GM12878 (cell line): ENCODE results near the gene AGT. TPM values are rescaled to one million over a fixed set of nuclear protein-coding genes. Genes with fewer than 3 reads are reported as not detected.

Experiments
- ATAC-seq: fragments of 200-7000 bp; cut with Tn5 transposase; 3 replicates; pipeline ENCODE4 v1.9.1; 2020; ENCODE audit warnings: mild to moderate bottlenecking, moderate library complexity
- BruUV-seq: library from RNA; stranded (reverse); fragments of 400-500 nt; replicated peaks from 2 replicates; lab custom pipeline; 2021; lab: Mats Ljungman, UMichigan
- CTCF ChIA-PET: fragments of 300-600 bp; sonication (Branson Sonifier 250); formaldehyde crosslinking; extraction: SDS; loops from one replicate; lab custom pipeline; 2021; ENCODE audit warnings: inconsistent platforms; lab: Yijun Ruan, JAX
- POLR2A ChIA-PET: fragments of 350-600 bp; formaldehyde crosslinking; extraction: SDS; loops from one replicate; lab custom pipeline; 2021; ENCODE audit warnings: inconsistent platforms; lab: Charles Lee
- RAD21 ChIA-PET: fragments of 300-600 bp; sonication (Branson Sonifier 250); formaldehyde crosslinking; loops from one replicate; lab custom pipeline; 2023; ENCODE audit warnings: antibody characterized with exemption; ENCODE audit not compliant: unreplicated experiment; lab: Charles Lee
- SMC1A ChIA-PET: fragments of 300-600 bp; sonication (Branson Sonifier 250); formaldehyde crosslinking; loops from one replicate; lab custom pipeline; 2023; ENCODE audit not compliant: unreplicated experiment, uncharacterized antibody; lab: Charles Lee
- DNase-seq: peaks from one replicate; pipeline ENCODE4 v3.0.0-alpha.2; 2011; ENCODE audit warnings: low read depth, low spot score
- FAIRE-seq: peaks from 3 replicates; lab custom pipeline; 2011; peaks lifted over from hg19 to GRCh38; lab: Jason Lieb, UNC
- H2AFZ ChIP-seq: 2 replicates; pipeline ENCODE4 v1.6.0; 2011; ENCODE audit warnings: low read depth, low read length, control low read depth; ENCODE audit not compliant: control insufficient read depth
- H3K27ac ChIP-seq: 2 replicates; pipeline ENCODE4 v1.5.1; 2011; ENCODE audit warnings: control low read depth; ENCODE audit not compliant: control insufficient read depth, insufficient read depth
- H3K27me3 ChIP-seq, 2 experiments: replicated peaks in 1 of 2; 2 replicates each; pipeline versions ENCODE4 v1.6.0 to v1.6.1; 2011; ENCODE audit warnings: low read length in 1 of 2; ENCODE audit not compliant: control insufficient read depth in 2 of 2, insufficient read depth in 2 of 2
- H3K36me3 ChIP-seq, 2 experiments: 2 replicates each; pipeline ENCODE4 v1.5.1; 2011; ENCODE audit warnings: low read length in 1 of 2; ENCODE audit not compliant: control insufficient read depth in 2 of 2, insufficient read depth in 2 of 2
- H3K4me1 ChIP-seq: 2 replicates; pipeline ENCODE4 v1.6.1; 2011; ENCODE audit warnings: mild to moderate bottlenecking, low read length, moderate library complexity, mixed read lengths; ENCODE audit not compliant: control insufficient read depth, insufficient read depth
- H3K4me2 ChIP-seq: 2 replicates; pipeline ENCODE4 v1.6.0; 2011; ENCODE audit warnings: control low read depth; ENCODE audit not compliant: control insufficient read depth, insufficient read depth
- H3K4me3 ChIP-seq: fragments of 200-600 bp; sonication (generic); 2 replicates; pipeline ENCODE4 v1.5.1; 2016
- H3K79me2 ChIP-seq: 2 replicates; pipeline ENCODE4 v1.6.0; 2011; ENCODE audit warnings: low read length; ENCODE audit not compliant: control insufficient read depth, insufficient read depth
- H3K9ac ChIP-seq: 2 replicates; pipeline ENCODE4 v1.8.0; 2011; ENCODE audit warnings: low read length, control low read depth, mixed read lengths; ENCODE audit not compliant: control insufficient read depth, insufficient read depth
- H3K9me3 ChIP-seq: replicated peaks from 3 replicates; pipeline ENCODE4 v1.5.1; 2011; ENCODE audit warnings: mild to moderate bottlenecking, low read length; ENCODE audit not compliant: control insufficient read depth, insufficient read depth
- H4K20me1 ChIP-seq: 2 replicates; pipeline ENCODE4 v1.6.0; 2011; ENCODE audit not compliant: control insufficient read depth, insufficient read depth
- ATF2 ChIP-seq: IDR thresholded peaks from 2 replicates; pipeline ENCODE4 v1.6.1; 2012; ENCODE audit warnings: low read length, inconsistent platforms
- BACH1 ChIP-seq: fragments of 450-650 bp; IDR thresholded peaks from 2 replicates; pipeline ENCODE4 v1.6.1; 2017; ENCODE audit warnings: mild to moderate bottlenecking, borderline replicate concordance
- BCLAF1 ChIP-seq: fragments of 450-650 bp; IDR thresholded peaks from 2 replicates; pipeline ENCODE4 v1.6.1; 2017; ENCODE audit warnings: antibody characterized with exemption, mild to moderate bottlenecking, moderate library complexity
- CBFB ChIP-seq: IDR thresholded peaks from 2 replicates; pipeline ENCODE4 v1.6.1; 2016; ENCODE audit warnings: antibody characterized with exemption, low read depth
- EED ChIP-seq: sonication (generic); IDR thresholded peaks from 2 replicates; pipeline ENCODE4 v1.6.1; 2016; ENCODE audit warnings: antibody characterized with exemption, low read depth
- KAT2A ChIP-seq: conservative IDR thresholded peaks from 2 replicates; pipeline ENCODE4 v1.6.1; 2011; ENCODE audit warnings: low read depth, low read length; ENCODE audit not compliant: control insufficient read depth
- MEF2B ChIP-seq: fragments of 450-650 bp; IDR thresholded peaks from 2 replicates; pipeline ENCODE4 v1.6.1; 2018; ENCODE audit warnings: mild to moderate bottlenecking, moderate library complexity; ENCODE audit not compliant: partially characterized antibody, poor library complexity, severe bottlenecking
- MXI1 ChIP-seq: fragments of 150-350 bp; IDR thresholded peaks from 2 replicates; pipeline ENCODE4 v1.6.1; 2011; ENCODE audit warnings: low read depth, mild to moderate bottlenecking, inconsistent platforms, low read length, improper control_type of control experiment
- NRF1 ChIP-seq: conservative IDR thresholded peaks from 2 replicates; pipeline ENCODE4 v1.6.1; 2011; ENCODE audit warnings: mild to moderate bottlenecking, low read depth, low read length, improper control_type of control experiment
- PAX5 ChIP-seq: IDR thresholded peaks from 2 replicates; pipeline ENCODE4 v1.6.1; 2011; ENCODE audit warnings: low read depth, low read length, borderline replicate concordance
- PAX8 ChIP-seq: fragments of 450-650 bp; IDR thresholded peaks from 2 replicates; pipeline ENCODE4 v1.6.1; 2017; ENCODE audit warnings: mild to moderate bottlenecking, moderate library complexity
- POLR2AphosphoS5 ChIP-seq: IDR thresholded peaks from 2 replicates; pipeline ENCODE4 v1.6.1; 2011; ENCODE audit warnings: mild to moderate bottlenecking, low read length, inconsistent platforms
- RELB ChIP-seq: fragments of 450-650 bp; IDR thresholded peaks from 2 replicates; pipeline ENCODE4 v1.6.1; 2017; ENCODE audit warnings: low read depth, mild to moderate bottlenecking, moderate library complexity
- SMAD5 ChIP-seq: IDR thresholded peaks from 2 replicates; pipeline ENCODE4 v1.6.1; 2016; ENCODE audit warnings: antibody characterized with exemption, low read depth
- TCF12 ChIP-seq: IDR thresholded peaks from 2 replicates; pipeline ENCODE4 v1.6.1; 2011; ENCODE audit warnings: low read depth, mild to moderate bottlenecking, low read length
- USF1 ChIP-seq: IDR thresholded peaks from 2 replicates; pipeline ENCODE4 v1.6.1; 2011; ENCODE audit warnings: borderline replicate concordance, low read depth, mild to moderate bottlenecking, moderate library complexity, mixed read lengths, low read length; ENCODE audit not compliant: insufficient read depth; ENCODE audit errors: extremely low read length
- WGBS: methylation state at CpG from one replicate; pipeline ENCODE4 v1.1.6; 2016; ENCODE audit warnings: low lambda C conversion rate; ENCODE audit not compliant: insufficient replicate concordance, insufficient coverage; ENCODE audit errors: missing lambda C conversion rate; 5-methylcytosine and 5-hydroxymethylcytosine counted together
- in situ Hi-C: fragments of 300-500 bp; cut with MboI; formaldehyde crosslinking; loops from 9 replicates; pipeline ENCODE4 v1.14.3; 2018; ENCODE audit warnings: mixed read lengths
- intact Hi-C: fragments of 100-400 bp; cut with micrococcal nuclease; formaldehyde crosslinking; loops from one replicate; pipeline ENCODE4 v1.14.2; 2022; ENCODE audit not compliant: unreplicated experiment
- polyA plus RNA-seq, 11 experiments: library from polyadenylated mRNA; depleted of rRNA in 4 of 11; unstranded in 6 of 11; stranded (reverse) in 5 of 11; fragments of >200 nt; fragmentation: Nextera tagmentation in 4 of 11; fragmentation: Illumina TruSeq in 1 of 11; extraction: Ambion mirVana in 4 of 11; extraction: Trizol in 1 of 11; gene quantifications; 1 replicate in 1 of 11; 2 replicates in 10 of 11; pipeline versions ENCODE4 v1.2.1 to v1.2.3, GENCODE V29; 2011 to 2016; ENCODE audit warnings: inconsistent platforms in 2 of 11, missing spikeins in 2 of 11, low read depth in 1 of 11
- total RNA-seq, 4 experiments: library from RNA; depleted of rRNA in 3 of 4; stranded (reverse); fragments of >200 nt in 3 of 4; fragmentation: Illumina TruSeq in 1 of 4; extraction: Trizol in 1 of 4; gene quantifications; 2 replicates each; pipeline versions ENCODE4 v1.2.1 to v1.2.3, GENCODE V29; 2013 to 2021

AGT gene
- total and polyA plus RNA-seq, 10 of the 15 experiments (the other 5 are each of a cell fraction or from before 2014, with no cell fraction given), result 0.69 TPM; not detected in 9

DNA sequence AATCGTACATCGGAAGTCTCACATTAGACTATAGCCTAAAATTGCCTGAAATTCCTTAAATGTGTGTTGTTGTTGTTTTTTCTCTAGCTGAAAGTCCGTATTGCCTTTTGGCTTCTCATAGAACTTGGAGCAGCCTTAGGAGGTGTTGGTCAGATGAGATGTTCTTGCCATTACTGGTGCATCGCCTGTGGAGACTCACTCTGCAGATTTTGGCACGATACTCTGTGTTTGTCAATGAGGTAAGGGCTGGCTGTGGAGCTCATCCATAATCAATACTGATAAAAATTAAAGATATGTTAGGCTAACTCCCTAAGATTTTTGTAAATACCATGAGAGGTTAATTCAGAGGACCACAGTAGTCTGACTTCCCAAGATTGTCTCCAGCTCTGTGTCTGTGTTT, 28.9 kb downstream of the AGT start (continued):
- TF ChIP-seq BCLAF1, result no peak
- TF ChIP-seq MXI1, result no peak
- TF ChIP-seq, all 136 proteins: peak for 0

DNA sequence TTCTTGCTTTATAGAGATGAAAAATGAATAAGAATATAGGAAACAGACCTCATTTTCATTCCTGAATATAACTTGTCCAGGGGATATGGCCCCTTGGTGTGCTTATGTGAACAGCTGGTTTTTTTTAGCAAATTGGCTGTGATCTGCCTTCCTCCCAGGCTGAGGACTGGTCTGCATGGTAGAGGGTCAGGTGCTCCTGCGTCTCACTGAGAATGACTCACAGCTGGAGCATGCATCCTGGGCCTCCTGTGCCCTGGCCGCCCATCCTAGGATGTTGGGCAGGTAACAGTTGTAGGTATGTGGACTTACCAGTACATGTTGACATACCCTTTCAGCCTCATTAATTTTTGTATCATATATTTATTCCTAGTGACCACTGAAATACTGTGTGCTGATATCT, 29.8 kb downstream of the AGT start:
- DNase-seq (no peak), FAIRE-seq (no peak), ATAC-seq (no peak)
- POLR2A ChIA-PET, result no interaction called here
- H3K79me2 ChIP-seq, result no peaks in the 10 kb centered on the region
- no peak overlapping the region for H3K4me2 ChIP-seq
- CTCF ChIA-PET, result no interaction called here
- no peaks in the 10 kb centered on the region for H3K27me3 ChIP-seq
- SMC1A ChIA-PET, result no interaction called here
- no peaks in the 10 kb centered on the region for H4K20me1 ChIP-seq
- no peak overlapping the region for H3K9ac ChIP-seq
- H3K4me3 ChIP-seq, result no peak overlapping the region
- no TSS peak for BruUV-seq
- no peak overlapping the region for H3K27ac ChIP-seq
- RAD21 ChIA-PET, result no interaction called here
- H2AFZ ChIP-seq, result no peak overlapping the region
- peaks cover 9 to 19% of the 10 kb centered on the region in 2 experiments for H3K36me3 ChIP-seq
- intact Hi-C loops, result no loop called here
- 100% methylated on average over 2 of the region's 2 CpGs for WGBS
- in situ Hi-C loops, result no loop called here
- no peaks in the 10 kb centered on the region for H3K4me1 ChIP-seq
- no peaks in the 10 kb centered on the region for H3K9me3 ChIP-seq
- no peak for TF ChIP-seq SMAD5
- no peak for TF ChIP-seq PAX5
- TF ChIP-seq ATF2, result no peak
- TF ChIP-seq MXI1, result no peak
- no peak for TF ChIP-seq NRF1
- no peak for TF ChIP-seq MEF2B
- no peak for TF ChIP-seq CBFB
- no peak for TF ChIP-seq USF1
- TF ChIP-seq PAX8, result no peak
- TF ChIP-seq BACH1, result no peak
- TF ChIP-seq TCF12, result no peak
- no peak for TF ChIP-seq KAT2A
- TF ChIP-seq POLR2AphosphoS5, result no peak
- no peak for TF ChIP-seq RELB
- no peak for TF ChIP-seq EED
